K562 (cell line): Measurements from ENCODE around the gene ARL4D. TPM values are rescaled to one million over a fixed set of nuclear protein-coding genes. Genes with fewer than 3 reads are reported as not detected.

ENCODE experiments used
- ARNT ChIP-seq, 2 experiments: fragments of 450-650 bp; IDR thresholded peaks; 2 replicates each; pipeline ENCODE4 v1.6.1; 2016; ENCODE audit warnings: mild to moderate bottlenecking in 1 of 2
- CBFB ChIP-seq: sonication (generic); formaldehyde crosslinking; IDR thresholded peaks from 2 replicates; pipeline ENCODE4 v1.4.0; 2020; ENCODE audit warnings: mild to moderate bottlenecking, missing genetic modification reagents
- CBX8 ChIP-seq: fragments of 200-600 bp; sonication (generic); IDR thresholded peaks from 2 replicates; pipeline ENCODE4 v1.6.1; 2012; ENCODE audit warnings: borderline replicate concordance, mixed run types, low read depth, mild to moderate bottlenecking, moderate library complexity, mixed read lengths, low read length, control low read depth, inconsistent platforms; ENCODE audit not compliant: poor library complexity, severe bottlenecking; ENCODE audit errors: extremely low read depth
- CUX1 ChIP-seq: fragments of 200-800 bp; sonication (Bioruptor generic); IDR thresholded peaks from 2 replicates; pipeline ENCODE4 v1.6.1; 2016; ENCODE audit warnings: missing genetic modification characterization, missing compliant biosample characterization
- EHMT2 ChIP-seq: fragments of 450-650 bp; IDR thresholded peaks from 2 replicates; pipeline ENCODE4 v1.6.1; 2018; ENCODE audit warnings: antibody characterized with exemption
- EP300 ChIP-seq: IDR thresholded peaks from 2 replicates; pipeline ENCODE4 v1.6.1; 2012; ENCODE audit warnings: low read length, improper control_type of control experiment
- ETV5 ChIP-seq: sonication (generic); formaldehyde crosslinking; IDR thresholded peaks from 2 replicates; pipeline ENCODE4 v1.4.0; 2020; ENCODE audit warnings: low read depth, mild to moderate bottlenecking, missing genetic modification reagents
- HMGN3 ChIP-seq: IDR thresholded peaks from 2 replicates; pipeline ENCODE4 v1.6.1; 2011; ENCODE audit warnings: borderline replicate concordance, low read depth, mild to moderate bottlenecking, mixed read lengths, low read length; ENCODE audit not compliant: insufficient read length; ENCODE audit errors: extremely low read depth
- HNRNPH1 ChIP-seq: fragments of 200-400 bp; formaldehyde crosslinking; optimal IDR thresholded peaks from 2 replicates; pipeline ENCODE3; 2017; ENCODE audit warnings: low read depth, mild to moderate bottlenecking, low read length, moderate library complexity
- HSF4 ChIP-seq: fragments of 250-450 bp; sonication (Bioruptor Pico); IDR thresholded peaks from 2 replicates; pipeline ENCODE4 v2.1.2; 2022; ENCODE audit warnings: mild to moderate bottlenecking, moderate library complexity, borderline replicate concordance
- IRF2 ChIP-seq: sonication (generic); formaldehyde crosslinking; IDR thresholded peaks from 2 replicates; pipeline ENCODE4 v1.8.1; 2022; ENCODE audit warnings: mild to moderate bottlenecking, missing genetic modification reagents
- LCOR ChIP-seq: sonication (generic); formaldehyde crosslinking; IDR thresholded peaks from 2 replicates; pipeline ENCODE4 v1.8.0; 2022; ENCODE audit warnings: mild to moderate bottlenecking, missing genetic modification reagents
- MYC ChIP-seq, 2 experiments: fragments of 250-450 bp in 1 of 2; sonication (Bioruptor Pico) in 1 of 2; IDR thresholded peaks; 2 replicates each; pipeline versions ENCODE4 v1.5.1 to v1.6.1; 2012 to 2021; ENCODE audit warnings: low read depth in 2 of 2, borderline replicate concordance in 1 of 2, improper control_type of control experiment in 1 of 2, low read length in 1 of 2, mild to moderate bottlenecking in 1 of 2, moderate library complexity in 1 of 2
- NCOA2 ChIP-seq, 2 experiments: fragments of 450-650 bp; IDR thresholded peaks; 2 replicates each; pipeline ENCODE4 v1.6.1; 2018; ENCODE audit warnings: mild to moderate bottlenecking in 2 of 2, moderate library complexity in 1 of 2; ENCODE audit not compliant: partially characterized antibody in 2 of 2
- POLR3G ChIP-seq: IDR thresholded peaks from 2 replicates; pipeline ENCODE4 v1.6.1; 2011; ENCODE audit not compliant: insufficient read length, insufficient replicate concordance; ENCODE audit errors: extremely low read depth
- RAD51 ChIP-seq: fragments of 450-650 bp; IDR thresholded peaks from 2 replicates; pipeline ENCODE4 v1.7.1; 2016; ENCODE audit warnings: low read depth, mild to moderate bottlenecking, borderline replicate concordance
- RUNX1 ChIP-seq: sonication (generic); IDR thresholded peaks from 2 replicates; pipeline ENCODE4 v1.6.1; 2016; ENCODE audit warnings: antibody characterized with exemption, low read depth
- SMARCC2 ChIP-seq: fragments of 450-650 bp; IDR thresholded peaks from 2 replicates; pipeline ENCODE4 v1.6.1; 2017; ENCODE audit warnings: antibody characterized with exemption, moderate library complexity, mild to moderate bottlenecking, low read depth
- U2AF1 ChIP-seq: fragments of 200-400 bp; formaldehyde crosslinking; optimal IDR thresholded peaks from 2 replicates; pipeline ENCODE3; 2017; ENCODE audit warnings: mild to moderate bottlenecking, low read depth, low read length, moderate library complexity
- UBTF ChIP-seq, 2 experiments: IDR thresholded peaks; 2 replicates each; pipeline ENCODE4 v1.6.1; 2012; ENCODE audit warnings: improper control_type of control experiment in 2 of 2, low read depth in 2 of 2, low read length in 2 of 2, borderline replicate concordance in 1 of 2
- ZKSCAN1 ChIP-seq: fragments of 150-350 bp; IDR thresholded peaks from 2 replicates; pipeline ENCODE4 v1.6.1; 2016; ENCODE audit warnings: low read depth, low read length
- ZNF232 ChIP-seq: sonication (generic); formaldehyde crosslinking; IDR thresholded peaks from 2 replicates; pipeline ENCODE4 v1.8.0; 2022; ENCODE audit warnings: mild to moderate bottlenecking, missing genetic modification reagents
- polyA plus RNA-seq, 8 experiments: library from polyadenylated mRNA; depleted of rRNA in 4 of 8; stranded (reverse) in 5 of 8; unstranded in 3 of 8; fragments of >200 nt; fragmentation: Nextera tagmentation in 2 of 8; fragmentation: Illumina TruSeq in 1 of 8; extraction: Ambion mirVana in 2 of 8; extraction: Trizol in 1 of 8; gene quantifications; 2 replicates each; pipeline versions ENCODE4 v1.2.1 to v1.2.3, GENCODE V29; 2011 to 2014; ENCODE audit warnings: inconsistent platforms in 1 of 8, missing spikeins in 1 of 8
- total RNA-seq, 7 experiments: library from RNA; depleted of rRNA in 6 of 7; stranded (reverse); fragments of >200 nt in 6 of 7; fragmentation: Illumina TruSeq in 2 of 7; extraction: Trizol in 2 of 7; gene quantifications; 2 replicates each; pipeline versions ENCODE4 v1.2.1 to v1.2.3, GENCODE V29; 2011 to 2021; ENCODE audit warnings: low replicate concordance in 1 of 7

ARL4D gene
- total and polyA plus RNA-seq, 9 of the 15 experiments (the other 6 are each of a cell fraction or from before 2014, with no cell fraction given), result 0.07 to 0.53 (median 0.28) TPM; not detected in 1

- TF ChIP-seq U2AF1 (no peak), ETV5 (CRISPR knock-in tag) (no peak), CUX1 (CRISPR knock-in tag) (no peak), RUNX1 (peak; percentile 23; the same call in 1 of the 2 replicates), CBFB (CRISPR knock-in tag) (no peak), MYC (IDR thresholded peaks at IDR 0.05; ENCODE audit: low read depth, low read length) (peak; percentile 90), MYC (CRISPR knock-in tag; IDR thresholded peaks at IDR 0.05; ENCODE audit: borderline replicate concordance, low read depth) (peak; percentile 21; the same call in 1 of the 2 replicates), CBX8 (no peak), ZKSCAN1 (peak; percentile 28; the same call in 1 of the 2 replicates), HMGN3 (no peak), ARNT (IDR thresholded peaks at IDR 0.05) (no peak), UBTF (IDR thresholded peaks at IDR 0.05; ENCODE audit: borderline replicate concordance in 1 of 2, low read depth in 2 of 2, low read length in 2 of 2) (no peak), RAD51 (peak; percentile 44; the same call in 1 of the 2 replicates), LCOR (CRISPR knock-in tag) (peak; percentile 76), POLR3G (no peak), EHMT2 (no peak), ZNF232 (CRISPR knock-in tag) (no peak), NCOA2 (IDR thresholded peaks at IDR 0.05; ENCODE audit: partially characterized antibody in 2 of 2) (no peak), HNRNPH1 (no peak), EP300 (peak; percentile 86), IRF2 (no peak), HSF4 (CRISPR knock-in tag) (no peak), SMARCC2 (0 out of 2 replicates have a peak, but pooled peaks have one; percentile 42)
Measured at GRCh38 chr17:43403846-43404245, 5.1 kb downstream of the ARL4D start (continued).
